ENCODE results near the gene FOXJ1.

Gene FOXJ1

GRCh38 chr17:76153202-76153601 lies 12.2 kb upstream of the FOXJ1 start:
- no peak for ATAC-seq

GRCh38 chr17:76152591-76152990 lies 11.5 kb upstream of the FOXJ1 start:
- ATAC-seq = no peak
- TF ChIP-seq CREB5 (CRISPR knock-in tag; IDR thresholded peaks at IDR 0.05; ENCODE audit: low read depth) (no peak), CSDC2 (CRISPR knock-in tag; IDR thresholded peaks at IDR 0.05) (no peak), ZNF565 (CRISPR knock-in tag; conservative IDR thresholded peaks at IDR 0.05; ENCODE audit: low read depth) (no peak), ZFP30 (CRISPR knock-in tag; IDR thresholded peaks at IDR 0.05) (no peak), SNAI2 (CRISPR knock-in tag; IDR thresholded peaks at IDR 0.05) (no peak), RARB (CRISPR knock-in tag; IDR thresholded peaks at IDR 0.05) (no peak), ESRRG (CRISPR knock-in tag; IDR thresholded peaks at IDR 0.05) (no peak), TSHZ2 (CRISPR knock-in tag; IDR thresholded peaks at IDR 0.05) (no peak), CSRNP3 (CRISPR knock-in tag; IDR thresholded peaks at IDR 0.05) (no peak), ZNF70 (CRISPR knock-in tag; IDR thresholded peaks at IDR 0.05) (no peak), BACH2 (CRISPR knock-in tag; IDR thresholded peaks at IDR 0.05; ENCODE audit: borderline replicate concordance) (no peak), GLIS3 (CRISPR knock-in tag; IDR thresholded peaks at IDR 0.05) (no peak), POU6F1 (CRISPR knock-in tag; IDR thresholded peaks at IDR 0.05; ENCODE audit: borderline replicate concordance, low read depth) (no peak), TCF4 (CRISPR knock-in tag; IDR thresholded peaks at IDR 0.05; ENCODE audit: borderline replicate concordance) (no peak), PATZ1 (CRISPR knock-in tag; IDR thresholded peaks at IDR 0.05; ENCODE audit: borderline replicate concordance) (no peak)

More at GRCh38 chr17:76153202-76153601, 12.2 kb upstream of the FOXJ1 start:
- no peak for TF ChIP-seq ZNF565 (CRISPR knock-in tag; conservative IDR thresholded peaks at IDR 0.05; ENCODE audit: low read depth)
- no peak for TF ChIP-seq RARB (CRISPR knock-in tag; IDR thresholded peaks at IDR 0.05)

- TF ChIP-seq TOX (CRISPR knock-in tag; IDR thresholded peaks at IDR 0.05; ENCODE audit: borderline replicate concordance) = no peak
- no peak for TF ChIP-seq POU6F1 (CRISPR knock-in tag; IDR thresholded peaks at IDR 0.05; ENCODE audit: borderline replicate concordance, low read depth)
- TF ChIP-seq CSDC2 (CRISPR knock-in tag; IDR thresholded peaks at IDR 0.05) = no peak
- no peak for TF ChIP-seq CSRNP3 (CRISPR knock-in tag; IDR thresholded peaks at IDR 0.05)
- TF ChIP-seq ISL1 (CRISPR knock-in tag; IDR thresholded peaks at IDR 0.05) = no peak
- TF ChIP-seq RARB (CRISPR knock-in tag; IDR thresholded peaks at IDR 0.05) = no peak
- no peak for TF ChIP-seq ZFP3 (CRISPR knock-in tag; IDR thresholded peaks at IDR 0.05)
- no peak for TF ChIP-seq CREB5 (CRISPR knock-in tag; IDR thresholded peaks at IDR 0.05; ENCODE audit: low read depth)
- no peak for TF ChIP-seq ZFP30 (CRISPR knock-in tag; IDR thresholded peaks at IDR 0.05)
- no peak for TF ChIP-seq PPARA (CRISPR knock-in tag; IDR thresholded peaks at IDR 0.05; ENCODE audit: borderline replicate concordance)
- no peak for TF ChIP-seq ESRRG (CRISPR knock-in tag; IDR thresholded peaks at IDR 0.05)
- TF ChIP-seq ZNF70 (CRISPR knock-in tag; IDR thresholded peaks at IDR 0.05) = no peak
- no peak for TF ChIP-seq TCF4 (CRISPR knock-in tag; IDR thresholded peaks at IDR 0.05; ENCODE audit: borderline replicate concordance)
- ATAC-seq = no peak
Measured at GRCh38 chr17:76151896-76152454, 10.9 kb upstream of the FOXJ1 start.

Data from SK-N-SH treated with all-trans-retinoic acid at 6 μM for 48 hours (cell line).